GM23248 (cell line): ENCODE results near the gene MACROD2. TPM values are rescaled to one million over a fixed set of nuclear protein-coding genes. Genes with fewer than 3 reads are reported as not detected.

Experiments used
- DNase-seq: peaks from one replicate; pipeline ENCODE4 v3.0.0-alpha.2; 2015
- H2AFZ ChIP-seq: fragments of 200-600 bp; sonication (generic); 2 replicates; pipeline ENCODE4 v1.6.1; 2016; ENCODE audit warnings: antibody characterized with exemption
- H3F3A ChIP-seq: fragments of 200-600 bp; sonication (generic); 2 replicates; pipeline ENCODE4 v1.6.1; 2016; ENCODE audit warnings: mild to moderate bottlenecking, antibody characterized with exemption, mixed run types; ENCODE audit not compliant: insufficient read depth
- H3K27ac ChIP-seq: fragments of 200-600 bp; sonication (generic); 2 replicates; pipeline ENCODE4 v1.5.1; 2016; ENCODE audit warnings: mild to moderate bottlenecking
- H3K27me3 ChIP-seq: fragments of 200-600 bp; sonication (generic); replicated peaks from 2 replicates; pipeline ENCODE4 v1.6.1; 2016; ENCODE audit warnings: mild to moderate bottlenecking; ENCODE audit not compliant: insufficient read depth
- H3K36me3 ChIP-seq: fragments of 200-600 bp; sonication (generic); 2 replicates; pipeline ENCODE4 v1.6.1; 2016; ENCODE audit warnings: low read depth, mild to moderate bottlenecking
- H3K4me1 ChIP-seq: fragments of 200-600 bp; sonication (generic); 2 replicates; pipeline ENCODE4 v1.6.1; 2016; ENCODE audit warnings: mild to moderate bottlenecking; ENCODE audit not compliant: insufficient read depth
- H3K4me2 ChIP-seq: fragments of 200-600 bp; sonication (generic); one replicate; pipeline ENCODE4 v1.6.1; 2016; ENCODE audit warnings: mild to moderate bottlenecking; ENCODE audit not compliant: unreplicated experiment
- H3K4me3 ChIP-seq: fragments of 200-600 bp; sonication (generic); 2 replicates; pipeline ENCODE4 v1.5.1; 2016; ENCODE audit warnings: mild to moderate bottlenecking
- H3K79me2 ChIP-seq: fragments of 200-600 bp; sonication (generic); 2 replicates; pipeline ENCODE4 v1.6.1; 2016; ENCODE audit warnings: mild to moderate bottlenecking; ENCODE audit not compliant: insufficient read depth
- H3K9ac ChIP-seq: fragments of 200-600 bp; sonication (generic); 2 replicates; pipeline ENCODE4 v1.6.1; 2016; ENCODE audit warnings: mild to moderate bottlenecking
- H3K9me2 ChIP-seq: fragments of 200-600 bp; sonication (generic); 2 replicates; pipeline ENCODE4 v1.6.1; 2016; ENCODE audit warnings: mixed run types, mild to moderate bottlenecking, moderate library complexity; ENCODE audit not compliant: insufficient read depth
- H3K9me3 ChIP-seq: fragments of 200-600 bp; sonication (generic); one replicate; pipeline ENCODE4 v1.6.1; 2017; ENCODE audit warnings: low read depth
- H4K20me1 ChIP-seq: fragments of 200-600 bp; sonication (generic); 2 replicates; pipeline ENCODE4 v1.6.0; 2016; ENCODE audit not compliant: insufficient read depth
- EZH2 ChIP-seq: fragments of 200-600 bp; sonication (generic); IDR thresholded peaks from 2 replicates; pipeline ENCODE4 v1.6.1; 2018; ENCODE audit warnings: antibody characterized with exemption, mild to moderate bottlenecking; ENCODE audit not compliant: insufficient read depth, poor library complexity, severe bottlenecking
- EZH2phosphoT487 ChIP-seq: fragments of 200-600 bp; sonication (generic); IDR thresholded peaks from 2 replicates; pipeline ENCODE4 v1.6.1; 2018; ENCODE audit warnings: antibody characterized with exemption, moderate library complexity, mild to moderate bottlenecking, low read depth; ENCODE audit not compliant: insufficient read depth
- WGBS, 2 experiments: methylation state at CpG; one replicate each; pipeline ENCODE4 v1.1.6; 2015 to 2017; ENCODE audit warnings: low lambda C conversion rate in 2 of 2, low coverage in 1 of 2; ENCODE audit errors: missing lambda C conversion rate in 2 of 2; 5-methylcytosine and 5-hydroxymethylcytosine counted together
- in situ Hi-C: fragments of 300-500 bp; cut with MboI; formaldehyde crosslinking; loops from 2 replicates; pipeline ENCODE4 v1.15.0; 2020
- polyA plus RNA-seq: library from polyadenylated mRNA; unstranded; fragments of >200 nt; fragmentation: Nextera tagmentation; extraction: Ambion mirVana; gene quantifications from 2 replicates; pipeline ENCODE4 v1.2.1, GENCODE V29; 2016
- total RNA-seq: library from RNA; depleted of rRNA; stranded (reverse); fragments of >200 nt; shearing (Covaris generic); gene quantifications from 2 replicates; pipeline ENCODE4 v1.2.3, GENCODE V29; 2014

Gene MACROD2
- total and polyA plus RNA-seq, 2 experiments from 2014 or later, result 1.1 to 3.1 TPM

- peak; percentile 57 for DNase-seq
- Histone ChIP-seq H3K9ac (no peak overlapping the region), H3K27ac (no peak overlapping the region), H4K20me1 (no peaks in the 10 kb centered on the region), H3K9me2 (no peaks in the 10 kb centered on the region), H3K9me3 (no peaks in the 10 kb centered on the region), H3K4me3 (no peak overlapping the region), H3K79me2 (no peaks in the 10 kb centered on the region), H3K36me3 (no peaks in the 10 kb centered on the region), H2AFZ (no peak overlapping the region), H3K27me3 (no peaks in the 10 kb centered on the region), H3K4me1 (peaks cover 7% of the 10 kb centered on the region; the same call in 1 of the 2 replicates), H3K4me2 (no peak overlapping the region), H3F3A (no peaks in the 10 kb centered on the region)
- no peak for TF ChIP-seq EZH2phosphoT487
- no peak for TF ChIP-seq EZH2
- WGBS, 2 experiments, result 53 to 70% methylated on average over 3 of the region's 3 CpGs
- in situ Hi-C loops, result no loop called here
Observed at GRCh38 chr20:14865169-14865568, 869.9 kb downstream of the MACROD2 start.

- no peak overlapping the region for H3K9ac ChIP-seq
- H2AFZ ChIP-seq, result no peak overlapping the region
- H4K20me1 ChIP-seq, result no peaks in the 10 kb centered on the region
- H3K9me2 ChIP-seq, result no peaks in the 10 kb centered on the region
- no peak overlapping the region for H3K4me3 ChIP-seq
- H3K27me3 ChIP-seq, result no peaks in the 10 kb centered on the region
- TF ChIP-seq EZH2phosphoT487 (no peak), EZH2 (no peak)
- H3F3A ChIP-seq, result no peaks in the 10 kb centered on the region
- no peak for DNase-seq
- H3K27ac ChIP-seq, result no peak overlapping the region
- in situ Hi-C loops, result no loop called here
- H3K79me2 ChIP-seq, result no peaks in the 10 kb centered on the region
- H3K9me3 ChIP-seq, result no peaks in the 10 kb centered on the region
- no peaks in the 10 kb centered on the region for H3K36me3 ChIP-seq
- H3K4me1 ChIP-seq, result peaks cover 7% of the 10 kb centered on the region; the same call in 1 of the 2 replicates
- no peak overlapping the region for H3K4me2 ChIP-seq
Observed at GRCh38 chr20:14865731-14866130, 870.4 kb downstream of the MACROD2 start.

- DNase-seq, result no peak
- in situ Hi-C loops, result no loop called here
- H3K9me2 ChIP-seq, result no peaks in the 10 kb centered on the region
- H3K4me2 ChIP-seq, result no peak overlapping the region
- H3F3A ChIP-seq, result no peaks in the 10 kb centered on the region
- no peaks in the 10 kb centered on the region for H3K36me3 ChIP-seq
- 72 to 86% methylated on average over 4 of the region's 4 CpGs for WGBS, 2 experiments
- H4K20me1 ChIP-seq, result no peaks in the 10 kb centered on the region
- H2AFZ ChIP-seq, result no peak overlapping the region
- TF ChIP-seq EZH2 (no peak), EZH2phosphoT487 (no peak)
- no peaks in the 10 kb centered on the region for H3K27me3 ChIP-seq
- H3K9ac ChIP-seq, result no peak overlapping the region
- H3K27ac ChIP-seq, result no peak overlapping the region
- H3K9me3 ChIP-seq, result no peaks in the 10 kb centered on the region
- no peak overlapping the region for H3K4me3 ChIP-seq
- H3K79me2 ChIP-seq, result no peaks in the 10 kb centered on the region
- H3K4me1 ChIP-seq, result peaks cover 7% of the 10 kb centered on the region; the same call in 1 of the 2 replicates
Observed at GRCh38 chr20:14866841-14867514, 871.7 kb downstream of the MACROD2 start.

- Histone ChIP-seq H3K27me3 (no peaks in the 10 kb centered on the region), H3K4me1 (peaks cover 14% of the 10 kb centered on the region), H3K9me3 (no peaks in the 10 kb centered on the region), H4K20me1 (no peaks in the 10 kb centered on the region), H2AFZ (no peak overlapping the region), H3K9me2 (no peaks in the 10 kb centered on the region), H3K79me2 (no peaks in the 10 kb centered on the region), H3K9ac (no peak overlapping the region), H3F3A (peaks cover 18% of the 10 kb centered on the region), H3K27ac (no peak overlapping the region), H3K36me3 (no peaks in the 10 kb centered on the region), H3K4me3 (no peak overlapping the region), H3K4me2 (no peak overlapping the region)
- DNase-seq, result no peak
- TF ChIP-seq EZH2phosphoT487 (no peak), EZH2 (no peak)
- in situ Hi-C loops, result no loop called here
- 57 to 66% methylated on average over 3 of the region's 3 CpGs for WGBS, 2 experiments
Observed at GRCh38 chr20:14877301-14878028, 882.1 kb downstream of the MACROD2 start.
